ENCODE measurements around the gene ARSB. TPM values are rescaled to one million over a fixed set of nuclear protein-coding genes. Genes with fewer than 3 reads are reported as not detected.

Gene ARSB
- polyA plus RNA-seq, 1 of the 3 experiments (the other 2 are of a cell fraction), result 12.5 TPM

DNA sequence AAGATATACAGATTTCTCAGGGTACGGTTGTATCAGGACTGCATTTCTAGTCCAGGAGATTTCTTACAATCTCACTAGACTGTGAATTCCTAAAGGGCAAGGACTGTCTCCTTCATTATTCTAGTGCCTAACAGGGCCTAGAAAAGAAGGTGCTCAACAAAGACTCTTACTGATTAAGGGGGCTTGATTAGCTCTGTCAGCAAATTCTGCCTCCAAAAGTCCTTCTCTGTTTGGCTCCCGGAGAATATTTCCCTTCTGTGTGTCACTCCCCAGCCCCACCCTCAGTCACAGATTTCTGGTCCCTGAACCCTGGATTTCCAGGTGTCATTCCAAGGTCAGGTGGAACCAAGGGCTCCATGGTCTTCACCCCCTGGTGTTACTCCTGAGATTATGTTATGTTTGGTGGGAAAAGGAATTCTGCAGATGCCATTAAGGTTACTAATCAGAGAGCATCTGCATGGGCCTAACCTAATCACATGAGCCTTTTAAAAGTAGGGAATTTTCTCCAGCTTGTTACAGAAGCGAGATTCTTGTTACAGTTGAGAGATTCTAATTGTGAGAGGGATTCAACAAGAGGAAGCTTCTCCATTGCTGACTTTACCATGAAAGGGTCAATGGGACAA is 168.9 kb downstream of the ARSB start:
- Histone ChIP-seq H3K27me3 (ENCODE audit: insufficient read depth) (no peaks in the 10 kb centered on the region), H3K9ac (no peak overlapping the region), H3K9me3 (no peaks in the 10 kb centered on the region), H3F3A (replicated peaks; ENCODE audit: insufficient read depth) (no peaks in the 10 kb centered on the region), H4K20me1 (ENCODE audit: insufficient read depth) (no peaks in the 10 kb centered on the region), H3K27ac (ENCODE audit: low read depth in 2 of 2, low read length in 1 of 2) (no peak overlapping the region), H2AFZ (ENCODE audit: low read depth) (no peak overlapping the region), H3K4me3 (ENCODE audit: low read depth in 2 of 2, low read length in 1 of 2) (no peak overlapping the region), H3K36me3 (replicated peaks in 1 of 2; ENCODE audit: control insufficient read depth in 1 of 2, insufficient read depth in 2 of 2, low read length in 1 of 2) (no peaks in the 10 kb centered on the region), H3K9me2 (no peaks in the 10 kb centered on the region), H3K4me1 (ENCODE audit: control insufficient read depth in 1 of 2, insufficient read depth in 2 of 2, low read depth in 1 of 2, low read length in 1 of 2) (peaks cover under 1 to 10% of the 10 kb centered on the region in 2 experiments; a peak in 2 of 4 replicates), H3K4me2 (no peak overlapping the region), H3K79me2 (ENCODE audit: insufficient read depth) (no peaks in the 10 kb centered on the region)
- DNase-seq, result no peak
- TF ChIP-seq JUND (IDR thresholded peaks at IDR 0.05), result no peak
- TF ChIP-seq TAF1 (IDR thresholded peaks at IDR 0.05; ENCODE audit: borderline replicate concordance, low read depth, low read length), result no peak
- 96% methylated on average over 3 of the region's 3 CpGs for WGBS (ENCODE audit: low lambda C conversion rate)
- ChIA-PET CTCF (no interaction called here), POLR2A (no interaction called here)

DNA sequence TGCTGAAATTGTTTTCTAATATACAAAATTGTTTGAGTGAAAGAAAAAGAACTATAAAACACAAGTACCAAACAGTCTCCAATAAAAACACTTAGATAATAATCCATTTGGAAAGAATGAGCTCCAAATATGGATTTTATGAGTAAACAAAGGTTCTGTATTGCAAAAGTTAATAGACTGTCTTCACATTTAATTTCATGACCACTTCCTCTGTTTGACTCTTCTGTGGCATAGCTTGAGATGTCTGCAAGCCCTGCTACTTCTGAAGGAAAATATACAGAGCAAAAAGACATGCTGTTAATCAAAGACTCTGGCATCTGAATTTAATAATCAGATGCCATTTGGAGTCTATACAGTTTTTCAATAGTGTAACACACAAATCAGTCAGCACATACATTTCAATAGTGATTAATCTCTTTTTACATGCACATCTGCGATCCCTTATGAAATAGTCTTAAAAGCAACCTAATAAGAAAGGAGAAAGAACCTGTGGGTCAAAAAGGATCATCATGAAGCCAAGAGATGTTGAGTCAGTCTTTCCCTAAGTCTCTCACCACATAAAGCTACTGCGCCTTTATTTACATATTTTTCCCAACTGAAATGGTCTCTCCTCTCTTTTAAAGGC is 171.1 kb downstream of the ARSB start:
- Histone ChIP-seq H3K27me3 (ENCODE audit: insufficient read depth) (no peaks in the 10 kb centered on the region), H3K79me2 (ENCODE audit: insufficient read depth) (no peaks in the 10 kb centered on the region), H3K9me2 (no peaks in the 10 kb centered on the region), H3K4me2 (no peak overlapping the region), H3K9ac (no peak overlapping the region), H2AFZ (ENCODE audit: low read depth) (no peak overlapping the region), H3K36me3 (replicated peaks in 1 of 2; ENCODE audit: control insufficient read depth in 1 of 2, insufficient read depth in 2 of 2, low read length in 1 of 2) (no peaks in the 10 kb centered on the region), H3F3A (replicated peaks; ENCODE audit: insufficient read depth) (no peaks in the 10 kb centered on the region), H3K4me1 (ENCODE audit: control insufficient read depth in 1 of 2, insufficient read depth in 2 of 2, low read depth in 1 of 2, low read length in 1 of 2) (peaks cover 5 to 32% of the 10 kb centered on the region in 2 experiments; a peak in 2 of 4 replicates), H3K9me3 (no peaks in the 10 kb centered on the region), H4K20me1 (ENCODE audit: insufficient read depth) (no peaks in the 10 kb centered on the region), H3K27ac (ENCODE audit: low read depth in 2 of 2, low read length in 1 of 2) (0 out of 4 replicates have a peak overlapping the region, but pooled peaks of 1 of the 2 experiments have one; percentile 5), H3K4me3 (ENCODE audit: low read depth in 2 of 2, low read length in 1 of 2) (no peak overlapping the region)
- POLR2A ChIA-PET, result no interaction called here
- DNase-seq, result no peak
- WGBS (ENCODE audit: low lambda C conversion rate), result 95% methylated on average over 2 of the region's 2 CpGs
- CTCF ChIA-PET, result interaction anchor here (0.7 kb wide), 1 partner anchor 152 kb away, joined by 3 read pairs; no protein-coding TSS in a partner anchor
- TF ChIP-seq, protein P1, sequence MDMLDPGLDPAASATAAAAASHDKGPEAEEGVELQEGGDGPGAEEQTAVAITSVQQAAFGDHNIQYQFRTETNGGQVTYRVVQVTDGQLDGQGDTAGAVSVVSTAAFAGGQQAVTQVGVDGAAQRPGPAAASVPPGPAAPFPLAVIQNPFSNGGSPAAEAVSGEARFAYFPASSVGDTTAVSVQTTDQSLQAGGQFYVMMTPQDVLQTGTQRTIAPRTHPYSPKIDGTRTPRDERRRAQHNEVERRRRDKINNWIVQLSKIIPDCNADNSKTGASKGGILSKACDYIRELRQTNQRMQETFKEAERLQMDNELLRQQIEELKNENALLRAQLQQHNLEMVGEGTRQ (IDR thresholded peaks at IDR 0.05; ENCODE audit: borderline replicate concordance, low read depth, low read length), result no peak
- TF ChIP-seq MEF2A (IDR thresholded peaks at IDR 0.05; ENCODE audit: borderline replicate concordance, low read depth) (no peak), SIN3A (IDR thresholded peaks at IDR 0.05; ENCODE audit: borderline replicate concordance, low read depth, low read length) (no peak), ELF1 (IDR thresholded peaks at IDR 0.05) (no peak), RCOR1 (IDR thresholded peaks at IDR 0.05; ENCODE audit: low read length) (no peak), RAD21 (IDR thresholded peaks at IDR 0.05; ENCODE audit: low read length) (no peak), CHD2 (IDR thresholded peaks at IDR 0.05; ENCODE audit: low read length, partially characterized antibody) (no peak), JUND (IDR thresholded peaks at IDR 0.05) (no peak), GATA2 (CRISPR knock-in tag; IDR thresholded peaks at IDR 0.05) (no peak), EP300 (IDR thresholded peaks at IDR 0.05; ENCODE audit: borderline replicate concordance in 1 of 2, low read depth in 1 of 2, low read length in 1 of 2) (no peak), TCF12 (IDR thresholded peaks at IDR 0.05) (no peak), TAF1 (IDR thresholded peaks at IDR 0.05; ENCODE audit: borderline replicate concordance, low read depth, low read length) (no peak), MXI1 (IDR thresholded peaks at IDR 0.05; ENCODE audit: low read depth, low read length) (no peak), GABPA (IDR thresholded peaks at IDR 0.05; ENCODE audit: low read depth) (no peak), RFX5 (IDR thresholded peaks at IDR 0.05; ENCODE audit: low read length) (no peak), RXRA (IDR thresholded peaks at IDR 0.05; ENCODE audit: borderline replicate concordance, low read depth) (no peak)
- TF ChIP-seq, protein P2, sequence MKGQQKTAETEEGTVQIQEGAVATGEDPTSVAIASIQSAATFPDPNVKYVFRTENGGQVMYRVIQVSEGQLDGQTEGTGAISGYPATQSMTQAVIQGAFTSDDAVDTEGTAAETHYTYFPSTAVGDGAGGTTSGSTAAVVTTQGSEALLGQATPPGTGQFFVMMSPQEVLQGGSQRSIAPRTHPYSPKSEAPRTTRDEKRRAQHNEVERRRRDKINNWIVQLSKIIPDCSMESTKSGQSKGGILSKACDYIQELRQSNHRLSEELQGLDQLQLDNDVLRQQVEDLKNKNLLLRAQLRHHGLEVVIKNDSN (IDR thresholded peaks at IDR 0.05; ENCODE audit: borderline replicate concordance, low read depth), result no peak
- TF ChIP-seq, protein P3, sequence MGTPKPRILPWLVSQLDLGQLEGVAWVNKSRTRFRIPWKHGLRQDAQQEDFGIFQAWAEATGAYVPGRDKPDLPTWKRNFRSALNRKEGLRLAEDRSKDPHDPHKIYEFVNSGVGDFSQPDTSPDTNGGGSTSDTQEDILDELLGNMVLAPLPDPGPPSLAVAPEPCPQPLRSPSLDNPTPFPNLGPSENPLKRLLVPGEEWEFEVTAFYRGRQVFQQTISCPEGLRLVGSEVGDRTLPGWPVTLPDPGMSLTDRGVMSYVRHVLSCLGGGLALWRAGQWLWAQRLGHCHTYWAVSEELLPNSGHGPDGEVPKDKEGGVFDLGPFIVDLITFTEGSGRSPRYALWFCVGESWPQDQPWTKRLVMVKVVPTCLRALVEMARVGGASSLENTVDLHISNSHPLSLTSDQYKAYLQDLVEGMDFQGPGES (IDR thresholded peaks at IDR 0.05; ENCODE audit: low read depth, low read length), result no peak
- TF ChIP-seq, protein P4, sequence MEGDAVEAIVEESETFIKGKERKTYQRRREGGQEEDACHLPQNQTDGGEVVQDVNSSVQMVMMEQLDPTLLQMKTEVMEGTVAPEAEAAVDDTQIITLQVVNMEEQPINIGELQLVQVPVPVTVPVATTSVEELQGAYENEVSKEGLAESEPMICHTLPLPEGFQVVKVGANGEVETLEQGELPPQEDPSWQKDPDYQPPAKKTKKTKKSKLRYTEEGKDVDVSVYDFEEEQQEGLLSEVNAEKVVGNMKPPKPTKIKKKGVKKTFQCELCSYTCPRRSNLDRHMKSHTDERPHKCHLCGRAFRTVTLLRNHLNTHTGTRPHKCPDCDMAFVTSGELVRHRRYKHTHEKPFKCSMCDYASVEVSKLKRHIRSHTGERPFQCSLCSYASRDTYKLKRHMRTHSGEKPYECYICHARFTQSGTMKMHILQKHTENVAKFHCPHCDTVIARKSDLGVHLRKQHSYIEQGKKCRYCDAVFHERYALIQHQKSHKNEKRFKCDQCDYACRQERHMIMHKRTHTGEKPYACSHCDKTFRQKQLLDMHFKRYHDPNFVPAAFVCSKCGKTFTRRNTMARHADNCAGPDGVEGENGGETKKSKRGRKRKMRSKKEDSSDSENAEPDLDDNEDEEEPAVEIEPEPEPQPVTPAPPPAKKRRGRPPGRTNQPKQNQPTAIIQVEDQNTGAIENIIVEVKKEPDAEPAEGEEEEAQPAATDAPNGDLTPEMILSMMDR (IDR thresholded peaks at IDR 0.05), result no peak

Data from SK-N-SH (cell line).